Type B pancreatic cell (in vitro differentiated cells): Measurements from ENCODE around the gene SEC16B. TPM values are rescaled to one million over a fixed set of nuclear protein-coding genes. Genes with fewer than 3 reads are reported as not detected.

Experiments
- DNase-seq: peaks from one replicate; pipeline ENCODE4 v3.0.0; 2021; ENCODE audit warnings: mixed read lengths; ENCODE audit not compliant: unreplicated experiment; ENCODE audit errors: extremely low spot score
- H3K27ac Mint-ChIP-seq: 2 replicates; pipeline ENCODE4 v1.8.0; 2021; ENCODE audit warnings: mild to moderate bottlenecking, mixed read lengths
- H3K27me3 Mint-ChIP-seq: 2 replicates; pipeline ENCODE4 v1.8.0; 2021; ENCODE audit warnings: mixed read lengths
- H3K36me3 Mint-ChIP-seq: 2 replicates; pipeline ENCODE4 v1.8.0; 2021; ENCODE audit warnings: mixed read lengths
- H3K4me1 Mint-ChIP-seq: one replicate; pipeline ENCODE4 v1.8.0; 2021; ENCODE audit warnings: mixed read lengths; ENCODE audit not compliant: unreplicated experiment
- H3K4me3 Mint-ChIP-seq: 2 replicates; pipeline ENCODE4 v1.8.0; 2021; ENCODE audit warnings: mild to moderate bottlenecking, mixed read lengths
- H3K9me3 Mint-ChIP-seq: 2 replicates; pipeline ENCODE4 v1.8.0; 2021; ENCODE audit warnings: mixed read lengths
- CTCF ChIP-seq: fragments of 200-600 bp; sonication (generic); conservative IDR thresholded peaks from 2 replicates; pipeline ENCODE4 v1.5.0; 2021; ENCODE audit warnings: antibody characterized with exemption, mild to moderate bottlenecking
- total RNA-seq: library from RNA; stranded (reverse); gene quantifications from 2 replicates; pipeline ENCODE4 v1.2.1, GENCODE V29; 2021; ENCODE audit warnings: low replicate concordance

The SEC16B gene
- total RNA-seq, 1 donor from 2014 or later = 1.3 TPM

GRCh38 chr1:177934461-177934860 is 35.4 kb downstream of the SEC16B start:
- no peaks in the 10 kb centered on the region for H3K9me3 Mint-ChIP-seq

GRCh38 chr1:177933881-177934280 is 36.0 kb downstream of the SEC16B start:
- Mint-ChIP-seq H3K9me3 (no peaks in the 10 kb centered on the region), H3K27ac (no peak overlapping the region), H3K27me3 (no peaks in the 10 kb centered on the region), H3K4me3 (no peak overlapping the region), H3K36me3 (peaks cover 4% of the 10 kb centered on the region), H3K4me1 (peaks cover 5% of the 10 kb centered on the region)
- no peak for TF ChIP-seq CTCF
- DNase-seq = no peak

More at GRCh38 chr1:177934461-177934860, 35.4 kb downstream of the SEC16B start:
- Mint-ChIP-seq H3K27ac (no peak overlapping the region), H3K4me1 (peaks cover 5% of the 10 kb centered on the region), H3K36me3 (peaks cover 4% of the 10 kb centered on the region), H3K27me3 (no peaks in the 10 kb centered on the region), H3K4me3 (no peak overlapping the region)
- DNase-seq = no peak
- TF ChIP-seq CTCF = no peak

GRCh38 chr1:177932123-177932522 is 37.7 kb downstream of the SEC16B start:
- no peak for TF ChIP-seq CTCF
- DNase-seq = no peak

GRCh38 chr1:177928952-177929351 is 40.9 kb downstream of the SEC16B start:
- Mint-ChIP-seq H3K4me3 (no peak overlapping the region), H3K36me3 (peaks cover 4% of the 10 kb centered on the region), H3K9me3 (no peaks in the 10 kb centered on the region), H3K27ac (no peak overlapping the region), H3K27me3 (no peaks in the 10 kb centered on the region), H3K4me1 (no peaks in the 10 kb centered on the region)
- DNase-seq = no peak
- TF ChIP-seq CTCF = no peak

More at GRCh38 chr1:177932123-177932522, 37.7 kb downstream of the SEC16B start:
- no peaks in the 10 kb centered on the region for H3K9me3 Mint-ChIP-seq
- H3K36me3 Mint-ChIP-seq = peaks cover 4% of the 10 kb centered on the region
- no peaks in the 10 kb centered on the region for H3K4me1 Mint-ChIP-seq
- no peak overlapping the region for H3K4me3 Mint-ChIP-seq
- H3K27ac Mint-ChIP-seq = no peak overlapping the region
- no peaks in the 10 kb centered on the region for H3K27me3 Mint-ChIP-seq

- H3K4me1 Mint-ChIP-seq = no peaks in the 10 kb centered on the region
- no peak overlapping the region for H3K4me3 Mint-ChIP-seq
- H3K27ac Mint-ChIP-seq = no peak overlapping the region
- peaks cover 4% of the 10 kb centered on the region for H3K36me3 Mint-ChIP-seq
- H3K27me3 Mint-ChIP-seq = no peaks in the 10 kb centered on the region
- no peak for DNase-seq
- H3K9me3 Mint-ChIP-seq = no peaks in the 10 kb centered on the region
- TF ChIP-seq CTCF = peak; percentile 59
Observed at GRCh38 chr1:177928194-177928593, 41.7 kb downstream of the SEC16B start.

- DNase-seq = no peak
- Mint-ChIP-seq H3K27ac (no peak overlapping the region), H3K36me3 (peaks cover 4% of the 10 kb centered on the region), H3K4me3 (no peak overlapping the region), H3K9me3 (no peaks in the 10 kb centered on the region), H3K4me1 (no peaks in the 10 kb centered on the region), H3K27me3 (no peaks in the 10 kb centered on the region)
- TF ChIP-seq CTCF = no peak
Observed at GRCh38 chr1:177927021-177927596, 42.7 kb downstream of the SEC16B start.
